NOMO-1 (cell line): Measurements from ENCODE around the gene CFAP73.

Experiments
- DNase-seq, 2 experiments: peaks; one replicate each; lab custom pipeline; 2025; ENCODE audit not compliant: unreplicated experiment in 2 of 2; lab: John Stamatoyannopoulos, UW

Gene CFAP73

DNA sequence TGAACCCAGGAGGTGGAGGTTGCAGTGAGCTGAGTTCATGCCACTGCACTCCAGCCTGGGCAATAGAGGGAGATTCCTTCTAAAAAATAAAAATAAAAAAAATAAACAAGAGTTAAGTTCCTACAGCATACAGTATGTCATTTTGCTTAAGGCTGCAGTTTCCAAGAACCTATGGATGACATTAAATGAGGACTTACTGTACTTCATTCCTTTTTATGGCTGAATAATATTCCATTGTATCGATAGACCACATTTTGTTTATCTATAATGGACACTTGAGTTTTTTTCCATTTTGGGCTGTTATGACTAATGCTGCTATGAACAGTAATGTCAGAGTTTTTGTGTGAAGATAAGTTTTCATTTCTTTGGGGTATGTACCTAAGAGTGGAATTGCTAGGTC is 31.4 kb upstream of the CFAP73 start:
- no peak for DNase-seq

DNA sequence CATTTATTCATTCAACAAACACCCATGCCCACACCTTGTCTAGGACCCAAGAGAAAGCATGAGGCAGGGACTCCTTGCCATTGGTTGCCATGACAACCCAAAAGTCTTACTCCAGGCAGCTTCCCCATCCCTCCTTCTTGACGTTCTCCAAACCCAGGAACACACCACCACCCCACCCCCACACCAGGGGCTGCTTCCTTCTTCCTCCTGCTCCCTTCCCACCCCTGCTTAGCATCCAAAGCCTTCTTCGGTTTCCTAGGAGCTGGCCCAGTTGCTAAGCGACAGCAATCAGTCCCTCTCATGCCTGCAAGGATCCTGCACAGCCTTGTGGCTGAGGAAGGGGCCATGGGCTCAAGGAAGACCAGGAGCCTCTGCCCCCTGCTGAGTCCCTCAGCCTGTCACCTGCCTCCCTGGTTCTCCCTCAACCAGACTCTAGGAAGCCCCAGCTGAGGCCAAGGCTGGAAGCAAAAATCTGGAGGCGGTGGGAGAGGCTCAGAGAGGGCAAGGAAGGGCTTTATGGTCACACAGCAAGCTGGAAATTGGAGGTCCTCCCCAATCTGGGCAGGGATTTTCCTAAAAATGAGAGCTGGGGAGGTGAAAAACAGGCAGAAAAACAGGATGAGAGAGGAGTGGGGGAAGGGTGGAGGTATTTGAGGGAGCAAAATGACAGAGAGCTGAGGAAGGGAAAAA is 29.4 kb upstream of the CFAP73 start:
- DNase-seq: no peak

DNA sequence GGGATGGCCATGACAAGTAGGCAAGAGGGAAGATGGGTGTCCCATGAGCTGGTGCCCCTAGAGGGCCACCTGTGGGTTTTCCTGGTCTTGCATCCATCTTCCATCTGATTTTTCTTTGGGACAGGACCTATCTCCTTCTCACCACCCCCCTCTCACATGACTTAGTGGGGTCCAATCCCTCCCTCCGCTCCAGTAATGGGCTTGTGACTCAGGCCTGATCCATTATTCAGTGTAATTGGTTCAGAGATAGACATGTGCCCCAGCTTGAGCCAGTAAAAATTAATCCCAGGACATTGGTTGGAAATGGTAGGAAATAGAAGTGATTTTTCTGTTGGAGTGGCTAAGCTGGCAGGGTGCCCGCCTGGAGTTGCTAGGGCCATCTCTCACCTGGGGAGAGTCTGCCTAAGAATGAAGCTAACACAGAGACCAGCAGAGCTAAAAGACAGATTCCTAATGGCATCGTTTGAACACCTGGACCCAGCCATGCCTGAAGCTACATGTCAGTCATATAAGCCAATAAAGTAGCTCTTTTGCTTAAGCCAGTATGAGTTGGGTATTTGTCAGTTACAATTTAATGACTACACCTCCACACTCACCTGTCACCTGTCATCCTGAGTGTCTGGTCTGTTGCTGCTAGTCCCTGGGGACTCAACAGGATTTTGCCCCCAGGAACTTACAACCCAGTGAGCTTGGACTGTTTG is 28.7 kb upstream of the CFAP73 start:
- no peak for DNase-seq

DNA sequence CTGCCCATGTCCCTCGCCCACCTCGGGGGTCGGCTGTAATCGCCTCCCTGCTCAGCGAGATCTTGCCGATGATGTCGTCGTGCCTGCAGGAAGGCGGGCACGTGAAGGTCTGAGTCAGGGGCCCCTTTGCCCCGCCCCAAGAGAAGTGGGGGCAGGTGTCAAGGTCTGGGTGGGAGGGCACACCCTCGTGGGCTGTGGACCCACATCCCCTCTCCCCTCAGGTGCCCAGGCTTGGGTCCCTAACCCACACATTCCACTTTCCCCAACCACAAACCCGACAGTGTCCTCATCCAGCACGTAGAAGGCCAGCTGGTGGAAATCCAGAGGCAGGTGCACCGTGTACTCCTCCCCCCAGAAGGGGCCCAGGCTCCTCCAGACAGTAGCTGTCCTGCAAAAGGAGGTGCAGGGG is 21.7 kb upstream of the CFAP73 start:
- no peak for DNase-seq

DNA sequence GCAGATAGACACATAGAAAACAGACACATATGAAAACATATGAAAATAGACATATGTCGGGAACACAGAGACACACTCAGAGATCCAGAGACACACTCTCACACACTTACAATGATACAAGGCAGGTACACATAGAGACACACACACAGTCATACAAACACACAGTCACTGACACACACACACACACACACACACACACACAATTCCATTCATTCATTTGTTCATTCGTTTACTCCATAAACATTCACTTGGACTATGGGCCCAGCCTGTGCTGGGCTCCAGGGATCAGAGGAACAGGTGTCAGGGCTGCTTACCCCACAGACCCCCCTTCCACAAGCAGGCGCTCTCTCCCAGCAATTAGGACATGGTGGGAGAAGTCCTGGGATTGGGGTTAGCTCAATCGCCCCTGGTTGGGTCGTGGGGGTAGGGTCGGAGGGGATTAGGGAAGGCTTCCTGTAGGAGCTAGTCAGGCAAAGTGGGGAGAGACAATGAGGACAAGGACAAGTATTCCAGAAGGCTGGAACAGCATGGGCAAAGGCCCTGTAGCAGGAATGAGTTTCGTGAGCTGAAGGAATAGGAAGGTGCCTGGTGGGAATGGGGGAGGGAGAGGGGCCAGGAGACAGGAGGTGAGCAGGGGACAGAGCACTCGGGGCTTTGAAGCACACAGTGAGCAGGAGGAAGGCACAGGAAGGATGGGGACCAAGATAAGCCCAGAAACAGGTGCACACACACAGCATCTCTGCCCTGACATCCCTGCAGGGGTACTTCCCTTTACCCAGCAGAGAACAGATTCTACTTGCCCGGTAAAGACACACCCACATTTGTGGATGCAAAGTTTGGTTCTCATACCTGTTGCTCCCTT is 20.5 kb upstream of the CFAP73 start:
- DNase-seq: no peak

DNA sequence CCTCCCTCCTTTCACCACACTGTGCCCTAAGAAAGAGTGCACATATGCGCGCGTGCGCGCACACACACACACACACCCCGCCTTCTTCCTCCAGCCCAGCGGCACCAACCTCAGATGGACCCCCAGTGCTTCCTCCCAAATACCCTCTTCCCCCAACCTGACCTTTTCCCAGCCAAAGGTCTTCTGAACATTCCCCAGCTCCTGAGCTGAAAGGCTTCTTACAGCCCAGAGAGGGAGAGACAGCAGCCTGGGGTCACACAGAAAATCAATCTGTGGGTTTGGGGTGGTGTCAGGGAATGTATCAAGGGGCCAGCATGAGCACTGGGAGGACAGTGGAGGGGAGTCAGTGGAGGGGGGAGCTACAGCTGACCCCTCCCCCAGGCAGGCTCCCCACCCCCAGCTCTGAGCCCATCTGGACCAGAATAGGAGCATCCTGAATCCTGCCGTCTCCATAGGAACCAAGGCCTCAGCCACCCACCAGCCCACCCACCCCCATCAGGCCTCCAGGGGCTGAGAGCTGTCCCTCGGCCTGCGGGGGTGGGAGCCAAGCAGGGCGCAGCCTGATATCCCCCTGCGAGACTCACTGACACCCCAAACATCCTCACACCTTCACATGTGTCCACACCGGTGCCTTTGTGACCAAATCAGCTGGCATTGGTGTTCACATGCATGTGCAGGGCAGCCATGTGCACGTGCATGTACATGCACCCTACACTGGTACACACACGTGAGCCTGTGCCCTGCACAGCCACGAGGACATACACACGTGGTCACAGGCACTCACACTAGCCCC is 19.7 kb upstream of the CFAP73 start:
- DNase-seq: no peak

DNA sequence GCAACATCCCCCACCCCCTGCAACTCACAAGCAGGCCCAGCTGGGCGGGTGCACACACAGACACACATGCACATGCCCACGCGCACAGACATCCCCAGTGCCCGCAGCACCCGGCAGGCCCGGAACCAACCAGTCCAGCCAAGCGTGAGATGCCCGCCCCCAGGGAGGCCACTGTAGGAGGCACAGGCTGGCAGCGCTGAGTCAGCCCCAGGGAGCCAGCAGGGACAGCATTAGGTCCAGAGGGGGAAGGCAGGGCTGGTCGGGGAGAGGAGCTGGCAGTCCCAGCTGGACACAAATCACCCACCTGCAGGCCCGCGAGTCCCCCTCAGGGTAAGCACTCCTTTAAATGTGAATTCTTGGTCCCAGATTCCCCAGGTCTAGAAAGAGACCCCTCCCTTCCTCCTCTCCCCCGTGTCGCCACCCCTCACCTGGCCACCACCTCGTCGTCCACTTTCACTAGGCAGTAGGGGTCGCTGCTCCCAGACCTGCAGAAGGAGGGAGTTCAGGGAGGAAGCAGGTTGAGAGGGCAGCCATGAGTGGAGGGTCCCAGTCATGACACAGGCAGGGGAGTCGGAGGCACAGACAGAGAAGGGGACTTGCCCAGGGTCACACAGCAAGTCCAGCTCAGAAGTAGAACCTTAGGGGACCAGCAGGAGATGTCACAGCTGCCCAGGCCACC is 18.9 kb upstream of the CFAP73 start:
- DNase-seq: no peak

DNA sequence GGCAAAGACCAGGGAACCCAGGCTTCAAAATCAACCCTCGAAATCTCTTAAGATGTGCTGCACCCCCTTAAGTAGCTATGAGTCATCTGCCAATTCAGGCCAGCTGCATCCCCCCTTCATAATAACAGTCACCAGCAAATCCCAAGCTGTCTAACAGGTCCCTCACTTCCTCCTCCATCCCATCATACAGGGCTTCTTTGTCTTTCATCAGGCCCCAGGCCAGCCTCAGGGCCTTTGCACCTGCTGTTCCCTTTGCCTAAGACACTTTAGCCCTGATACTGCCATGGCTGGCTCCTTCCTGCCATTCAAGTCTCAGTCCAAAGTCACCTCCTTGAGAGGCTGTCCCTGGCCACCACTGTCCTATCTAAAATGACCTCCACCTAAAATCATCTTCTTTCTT is 18.0 kb upstream of the CFAP73 start:
- no peak for DNase-seq

DNA sequence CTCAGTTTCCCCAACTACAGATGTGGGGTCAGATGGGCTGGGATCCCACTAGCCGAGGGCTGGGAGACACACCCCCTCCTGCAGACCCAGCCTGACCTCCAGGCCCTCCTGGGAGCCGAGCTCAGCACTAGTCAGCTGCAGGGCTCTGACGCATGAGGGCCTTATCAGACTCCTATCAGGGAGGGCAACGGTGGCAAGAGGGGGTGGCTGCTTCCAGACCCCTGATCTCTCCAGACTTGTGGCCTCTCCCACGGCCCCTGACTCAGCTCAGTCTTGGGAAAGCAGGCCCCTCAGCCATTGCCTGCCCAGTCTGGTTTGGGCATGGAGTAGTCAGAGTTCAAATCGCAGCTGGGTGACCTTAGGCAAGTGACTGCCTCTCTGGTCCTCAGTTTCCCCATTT is 16.5 kb upstream of the CFAP73 start:
- DNase-seq: no peak

DNA sequence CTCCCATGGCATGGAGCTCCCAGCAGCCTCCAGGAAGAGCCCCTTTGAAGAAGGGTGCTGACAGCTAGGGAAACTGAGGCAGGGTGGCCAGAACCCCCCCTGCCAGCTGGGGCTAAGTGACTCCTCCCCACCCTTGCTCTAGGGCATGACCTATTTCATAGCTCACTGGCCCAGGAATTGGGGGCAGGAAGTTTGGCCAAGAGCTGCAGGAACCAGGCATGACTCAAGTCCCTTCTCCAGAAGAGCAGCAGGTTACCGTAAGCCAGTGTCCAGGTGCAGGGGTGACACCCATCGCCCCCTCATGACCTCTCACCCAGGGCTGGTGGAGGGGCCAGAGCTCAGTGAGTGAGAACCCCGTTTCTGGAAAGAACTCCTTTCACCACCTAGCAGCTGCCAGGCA is 15.9 kb upstream of the CFAP73 start:
- no peak for DNase-seq

DNA sequence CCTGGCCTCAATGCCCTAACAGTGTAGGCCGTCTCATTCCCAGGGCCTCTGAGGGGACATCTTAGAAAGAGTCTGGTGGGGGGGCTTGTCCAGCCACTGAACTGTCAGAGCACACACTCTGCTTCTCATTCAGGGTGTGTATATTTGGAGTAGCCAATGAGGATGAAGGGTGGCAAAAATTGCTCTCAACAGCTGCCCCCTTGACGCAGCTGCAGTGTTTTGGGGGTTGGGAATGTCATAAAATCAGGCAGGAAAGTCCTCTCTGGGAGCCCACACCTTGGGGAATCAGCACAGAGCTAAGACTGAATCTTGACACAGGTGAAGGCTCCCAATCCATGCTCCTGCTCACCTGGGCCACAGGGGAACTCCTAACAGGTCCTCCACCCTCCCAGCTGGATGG is 15.5 kb upstream of the CFAP73 start:
- DNase-seq: no peak

DNA sequence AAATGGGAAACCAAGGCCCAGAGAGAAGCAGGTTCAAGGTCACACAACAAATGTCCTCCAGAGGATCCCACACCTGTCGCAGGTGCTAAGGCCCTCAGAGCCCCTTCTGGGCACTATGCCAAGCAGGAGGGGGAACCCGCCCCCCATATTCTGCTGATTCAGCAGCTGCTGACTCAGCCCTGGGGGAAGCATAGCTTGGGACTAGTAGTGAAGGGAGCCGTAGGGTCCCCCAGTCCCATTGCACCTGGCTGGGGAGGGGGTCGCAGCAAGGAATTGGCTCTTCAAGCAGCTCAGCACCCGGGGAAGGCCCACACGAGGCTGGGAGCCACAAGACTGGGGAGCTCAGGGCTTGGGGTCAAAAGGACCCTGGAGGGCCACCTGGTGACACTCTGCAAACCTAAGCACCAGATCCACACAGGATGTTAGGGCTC is 15.0 kb upstream of the CFAP73 start:
- no peak for DNase-seq

DNA sequence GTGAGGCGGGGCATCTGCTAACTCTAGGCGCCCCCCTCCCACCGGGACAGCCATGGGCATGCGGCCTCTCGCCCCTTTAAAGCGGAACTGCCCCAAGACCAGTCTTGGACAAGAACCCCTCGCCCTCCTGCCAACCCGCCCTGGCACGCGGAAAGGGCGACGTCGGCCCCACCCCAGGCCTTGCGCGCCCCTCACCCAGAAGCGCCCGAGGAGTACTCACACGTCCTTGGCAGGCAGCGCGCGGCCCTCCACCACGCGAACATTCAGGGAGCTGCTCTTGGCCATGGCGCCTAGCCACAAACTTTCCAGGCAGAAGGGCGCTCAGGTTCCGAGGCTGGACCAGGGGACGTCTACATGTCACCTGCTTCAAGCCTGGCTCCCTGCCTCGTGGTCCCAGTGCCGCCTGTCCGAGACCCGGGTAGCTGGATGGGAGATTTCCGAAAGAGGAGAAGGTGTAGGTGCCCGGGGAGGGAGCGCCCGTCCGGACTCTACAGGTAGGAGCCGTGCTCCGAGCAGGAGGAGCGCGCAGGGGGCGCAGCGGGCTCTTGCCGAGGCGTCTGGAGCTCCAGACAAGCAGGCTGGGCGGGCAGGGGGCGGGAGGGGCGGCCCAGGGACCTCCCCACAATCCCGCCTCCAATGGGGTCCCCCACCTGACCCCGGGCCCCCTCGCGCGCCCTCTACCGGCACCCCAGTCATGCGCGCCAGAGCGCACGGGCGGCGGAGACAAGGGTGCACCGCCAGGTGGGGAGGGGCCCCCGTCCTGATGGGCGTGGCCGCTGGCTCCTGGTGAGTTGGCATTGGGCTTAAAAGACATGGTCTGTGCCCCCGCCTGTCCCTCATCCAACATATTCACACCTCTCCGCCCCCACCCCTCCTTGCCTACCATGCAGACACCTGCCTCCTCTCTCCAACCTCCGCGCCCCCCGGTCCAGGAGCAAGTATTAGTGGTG is 14.1 kb upstream of the CFAP73 start, which contains the start of gene RASAL1:
Gene RASAL1, minus strand, starts transcription at position 584 of the 950 bp plus-strand sequence. Its CDS starts 299 bp downstream, at position 285.
- no peak for DNase-seq

DNA sequence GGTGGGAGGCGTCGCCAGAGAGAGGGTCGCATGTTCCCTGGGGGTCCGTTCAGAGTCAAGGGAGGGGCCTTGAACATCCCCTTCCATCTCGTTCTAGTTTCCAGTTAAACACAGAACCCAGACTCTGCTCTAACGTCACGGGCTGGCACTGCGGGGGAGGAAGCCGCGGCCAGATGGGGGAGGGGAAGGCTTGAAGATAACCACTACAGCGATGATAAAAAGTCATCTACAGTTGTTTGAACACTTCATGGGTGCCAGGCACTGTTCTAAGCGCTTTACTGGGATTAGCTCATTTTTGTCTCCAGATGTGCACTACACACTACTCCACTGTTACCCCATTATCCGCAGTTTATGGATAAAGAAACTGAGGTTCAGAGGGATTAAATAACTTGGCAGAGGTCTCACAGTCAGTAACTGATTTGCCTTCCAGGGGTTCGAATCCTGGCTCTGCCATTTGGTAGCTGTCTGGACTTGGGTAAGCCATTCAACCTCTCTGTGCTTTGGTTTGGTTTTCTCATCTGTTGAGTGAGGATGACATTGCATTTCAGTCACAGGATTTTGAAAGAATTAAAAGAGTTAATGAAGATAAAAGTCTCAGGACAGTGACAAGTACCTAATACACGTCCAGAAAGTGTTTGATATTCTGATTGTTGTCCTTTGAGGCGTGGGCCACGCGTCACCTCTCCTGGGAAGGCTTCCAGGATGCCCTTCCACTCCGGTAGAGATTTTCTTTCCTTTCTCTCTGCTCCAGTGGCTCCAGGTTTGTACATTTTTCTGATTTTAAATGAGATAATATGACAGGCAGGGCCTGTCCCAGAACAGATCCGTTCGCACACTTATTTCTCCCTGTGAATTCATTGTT is 13.2 kb upstream of the CFAP73 start:
- DNase-seq: peak in 1 of 2 experiments; percentile 7

DNA sequence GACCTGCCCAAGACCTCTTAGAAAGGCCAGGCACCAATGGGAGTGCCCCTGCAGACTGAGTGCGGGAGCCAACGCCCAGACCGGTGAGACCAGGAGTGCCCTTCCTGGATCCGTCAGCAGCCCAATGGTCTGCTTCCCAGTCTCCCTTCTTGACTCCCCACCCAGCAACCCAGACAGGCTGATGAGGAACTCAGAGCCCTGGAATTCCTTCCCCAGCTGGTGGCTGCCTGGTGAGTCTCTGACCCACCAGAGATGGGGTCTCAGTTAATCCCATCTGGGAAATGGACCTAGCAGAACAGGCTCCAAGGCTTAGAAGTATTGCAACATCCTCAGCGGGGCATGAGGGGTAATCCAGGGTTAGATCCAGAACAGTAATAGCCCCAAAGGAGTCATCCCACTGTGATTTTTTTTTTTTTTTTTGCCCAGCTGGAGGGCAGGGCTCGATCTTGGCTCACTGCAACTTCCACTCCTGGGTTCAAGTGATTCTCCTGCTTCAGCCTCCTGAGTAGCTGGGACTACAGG is 12.5 kb upstream of the CFAP73 start:
- no peak for DNase-seq

DNA sequence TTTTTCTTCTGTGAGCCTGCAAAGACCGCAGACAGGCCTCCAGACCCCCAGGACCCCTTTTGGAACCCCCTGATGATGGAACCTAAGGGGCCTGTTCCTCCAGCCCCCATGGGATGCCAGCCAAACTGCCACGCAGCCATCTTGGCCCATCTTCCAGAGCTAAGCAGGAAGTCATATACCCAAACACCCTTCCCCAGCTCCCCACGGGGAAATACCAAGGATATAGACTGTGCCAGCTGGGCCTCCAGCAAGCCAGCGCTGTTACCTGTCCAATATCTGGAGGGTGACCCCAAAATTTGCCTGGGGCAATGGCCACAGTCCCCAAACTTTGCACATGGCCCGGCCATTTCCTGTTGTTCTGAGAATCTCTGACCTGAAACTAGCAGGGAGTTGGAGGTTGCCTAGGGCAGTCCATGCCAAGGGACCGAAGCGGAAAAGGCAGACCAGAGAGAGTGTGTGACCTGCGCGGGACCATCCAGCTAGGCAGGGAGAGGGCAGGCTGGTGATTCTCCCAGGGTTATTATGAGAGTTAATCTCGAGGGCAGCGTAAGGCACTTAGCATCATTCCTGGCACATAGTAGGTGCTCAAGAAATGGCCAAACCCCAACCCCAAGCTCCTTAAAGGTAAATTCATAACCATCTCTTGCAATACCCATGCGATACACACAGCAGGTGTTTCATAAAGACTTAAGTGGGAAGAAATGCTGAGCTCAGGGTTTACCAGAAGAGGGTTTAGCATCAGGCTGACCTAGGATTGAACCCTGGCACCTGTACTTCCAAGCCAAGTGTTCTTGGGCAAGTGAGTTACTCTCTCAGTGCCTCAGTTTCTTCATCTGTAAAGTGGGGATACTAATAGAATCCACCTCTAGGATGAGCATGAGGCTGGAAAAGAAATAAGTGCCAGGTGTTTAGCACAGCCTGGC is 11.4 kb upstream of the CFAP73 start:
- no peak for DNase-seq

DNA sequence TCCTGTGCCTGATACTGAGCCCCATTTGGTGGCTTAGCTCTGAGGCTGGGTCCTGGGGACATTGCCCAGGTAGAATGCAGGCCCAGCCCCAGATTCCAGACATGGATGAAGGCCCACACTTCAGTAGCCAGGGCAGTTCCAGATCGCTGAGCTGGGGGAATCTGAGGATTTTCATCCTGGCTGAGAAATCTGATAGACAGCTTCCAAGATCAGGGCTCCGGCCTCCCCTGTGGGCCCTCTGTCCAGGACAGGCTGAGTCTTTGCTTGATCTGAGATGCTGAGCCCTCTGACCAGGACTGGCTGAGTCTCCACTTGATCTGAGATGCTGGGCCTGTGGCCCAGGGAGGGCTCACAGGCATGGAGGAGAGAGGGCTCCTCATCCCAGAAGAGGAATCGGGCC is 10.7 kb upstream of the CFAP73 start:
- no peak for DNase-seq
